GM12878 (cell line): ENCODE data around the gene STEAP1B. TPM values are rescaled to one million over a fixed set of nuclear protein-coding genes. Genes with fewer than 3 reads are reported as not detected.

ENCODE experiments used
- CHD1 ChIP-seq: IDR thresholded peaks from 2 replicates; pipeline ENCODE4 v1.6.1; 2012; ENCODE audit warnings: low read depth, low read length, improper control_type of control experiment
- CREM ChIP-seq: IDR thresholded peaks from 2 replicates; pipeline ENCODE4 v1.6.1; 2014; ENCODE audit warnings: antibody characterized with exemption, low read depth
- EP300 ChIP-seq, 2 experiments: fragments of 150-350 bp in 1 of 2; IDR thresholded peaks; 2 replicates each; pipeline ENCODE4 v1.6.1; 2011 to 2012; ENCODE audit warnings: low read depth in 2 of 2, low read length in 2 of 2, borderline replicate concordance in 1 of 2, improper control_type of control experiment in 1 of 2, inconsistent platforms in 1 of 2; ENCODE audit not compliant: control insufficient read depth in 1 of 2
- ETV6 ChIP-seq, 2 experiments: fragments of 450-650 bp in 1 of 2; IDR thresholded peaks in 1 of 2; conservative IDR thresholded peaks in 1 of 2; 2 replicates each; pipeline ENCODE4 v1.6.1; 2014; ENCODE audit warnings: antibody characterized with exemption in 1 of 2, borderline replicate concordance in 1 of 2, low read depth in 1 of 2, mild to moderate bottlenecking in 1 of 2, moderate library complexity in 1 of 2
- FOXM1 ChIP-seq: IDR thresholded peaks from 2 replicates; pipeline ENCODE4 v1.6.1; 2012; ENCODE audit warnings: low read depth, mild to moderate bottlenecking, inconsistent platforms, low read length, moderate library complexity
- HDGF ChIP-seq: fragments of 450-650 bp; IDR thresholded peaks from 2 replicates; pipeline ENCODE4 v1.6.1; 2016; ENCODE audit warnings: antibody characterized with exemption
- IKZF1 ChIP-seq: fragments of 450-650 bp; conservative IDR thresholded peaks from 2 replicates; pipeline ENCODE4 v1.6.1; 2017; ENCODE audit warnings: antibody characterized with exemption, mild to moderate bottlenecking
- JUNB ChIP-seq: IDR thresholded peaks from 2 replicates; pipeline ENCODE4 v1.6.1; 2016; ENCODE audit warnings: antibody characterized with exemption, mild to moderate bottlenecking
- MTA2 ChIP-seq: fragments of 450-650 bp; IDR thresholded peaks from 2 replicates; pipeline ENCODE4 v1.6.1; 2016; ENCODE audit warnings: low read depth, mild to moderate bottlenecking, moderate library complexity
- NBN ChIP-seq: fragments of 450-650 bp; IDR thresholded peaks from 2 replicates; pipeline ENCODE4 v1.6.1; 2016
- POLR2A ChIP-seq: IDR thresholded peaks from 2 replicates; pipeline ENCODE4 v1.6.1; 2011; ENCODE audit warnings: low read depth, mild to moderate bottlenecking, low read length
- POLR2AphosphoS5 ChIP-seq: IDR thresholded peaks from 2 replicates; pipeline ENCODE4 v1.6.1; 2011; ENCODE audit warnings: mild to moderate bottlenecking, low read length, inconsistent platforms
- REST ChIP-seq: IDR thresholded peaks from 2 replicates; pipeline ENCODE4 v1.6.1; 2012; ENCODE audit warnings: mild to moderate bottlenecking, low read depth, low read length
- SPI1 ChIP-seq: IDR thresholded peaks from 2 replicates; pipeline ENCODE4 v1.6.1; 2011; ENCODE audit warnings: low read depth, mild to moderate bottlenecking, low read length, moderate library complexity, borderline replicate concordance; ENCODE audit not compliant: insufficient read depth
- SRF ChIP-seq, 2 experiments: IDR thresholded peaks; 2 replicates each; pipeline ENCODE4 v1.6.1; 2011; ENCODE audit warnings: low read depth in 2 of 2, low read length in 2 of 2, mild to moderate bottlenecking in 1 of 2, moderate library complexity in 1 of 2
- WRNIP1 ChIP-seq: IDR thresholded peaks from 2 replicates; pipeline ENCODE4 v1.6.1; 2011; ENCODE audit warnings: low read depth, low read length, improper control_type of control experiment, borderline replicate concordance
- ZBTB40 ChIP-seq: fragments of 450-650 bp; IDR thresholded peaks from 2 replicates; pipeline ENCODE4 v1.6.1; 2016; ENCODE audit warnings: mild to moderate bottlenecking, moderate library complexity, borderline replicate concordance
- ZNF217 ChIP-seq: fragments of 450-650 bp; IDR thresholded peaks from 2 replicates; pipeline ENCODE4 v1.6.1; 2017; ENCODE audit warnings: antibody characterized with exemption, mild to moderate bottlenecking
- ZNF384 ChIP-seq: IDR thresholded peaks from 2 replicates; pipeline ENCODE4 v1.6.1; 2012; ENCODE audit warnings: low read depth, mild to moderate bottlenecking, low read length, improper control_type of control experiment, borderline replicate concordance
- polyA plus RNA-seq, 11 experiments: library from polyadenylated mRNA; depleted of rRNA in 4 of 11; unstranded in 6 of 11; stranded (reverse) in 5 of 11; fragments of >200 nt; fragmentation: Nextera tagmentation in 4 of 11; fragmentation: Illumina TruSeq in 1 of 11; extraction: Ambion mirVana in 4 of 11; extraction: Trizol in 1 of 11; gene quantifications; 1 replicate in 1 of 11; 2 replicates in 10 of 11; pipeline versions ENCODE4 v1.2.1 to v1.2.3, GENCODE V29; 2011 to 2016; ENCODE audit warnings: inconsistent platforms in 2 of 11, missing spikeins in 2 of 11, low read depth in 1 of 11
- total RNA-seq, 4 experiments: library from RNA; depleted of rRNA in 3 of 4; stranded (reverse); fragments of >200 nt in 3 of 4; fragmentation: Illumina TruSeq in 1 of 4; extraction: Trizol in 1 of 4; gene quantifications; 2 replicates each; pipeline versions ENCODE4 v1.2.1 to v1.2.3, GENCODE V29; 2013 to 2021
- TF ChIP-seq, protein P1 (sequence below): IDR thresholded peaks from 2 replicates; pipeline ENCODE4 v1.6.1; 2012; ENCODE audit warnings: low read depth, low read length, improper control_type of control experiment

Gene STEAP1B
- total and polyA plus RNA-seq, 10 of the 15 experiments (the other 5 are each of a cell fraction or from before 2014, with no cell fraction given), result 0.14 TPM; not detected in 9

GRCh38 chr7:22435105-22435504, 64.9 kb downstream of the STEAP1B start (continued):
- no peak for TF ChIP-seq CHD1
- TF ChIP-seq, protein P1, sequence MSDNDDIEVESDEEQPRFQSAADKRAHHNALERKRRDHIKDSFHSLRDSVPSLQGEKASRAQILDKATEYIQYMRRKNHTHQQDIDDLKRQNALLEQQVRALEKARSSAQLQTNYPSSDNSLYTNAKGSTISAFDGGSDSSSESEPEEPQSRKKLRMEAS, result no peak
- no peak for TF ChIP-seq ZNF384
- no peak for TF ChIP-seq HDGF
- no peak for TF ChIP-seq SRF (IDR thresholded peaks at IDR 0.05; ENCODE audit: low read depth in 2 of 2, low read length in 2 of 2)
- 0 out of 4 replicates have a peak, but pooled peaks of 1 of the 2 experiments have one; percentile 33 for TF ChIP-seq ETV6 (conservative IDR thresholded peaks at IDR 0.05 in 1 of 2, IDR thresholded peaks at IDR 0.05 in 1 of 2; ENCODE audit: borderline replicate concordance in 1 of 2, low read depth in 1 of 2)
- 0 out of 2 replicates have a peak, but pooled peaks have one; percentile 46 for TF ChIP-seq MTA2
- no peak for TF ChIP-seq CREM
- no peak for TF ChIP-seq WRNIP1
- peak; percentile 53 for TF ChIP-seq JUNB
- no peak for TF ChIP-seq ZBTB40
- 0 out of 2 replicates have a peak, but pooled peaks have one; percentile 22 for TF ChIP-seq NBN
- TF ChIP-seq EP300 (IDR thresholded peaks at IDR 0.05; ENCODE audit: borderline replicate concordance in 1 of 2, control insufficient read depth in 1 of 2, low read depth in 2 of 2, low read length in 2 of 2), result 0 out of 4 replicates have a peak, but pooled peaks of 1 of the 2 experiments have one; percentile 12
- TF ChIP-seq FOXM1, result 0 out of 2 replicates have a peak, but pooled peaks have one; percentile 30
- TF ChIP-seq POLR2AphosphoS5, result no peak
- no peak for TF ChIP-seq REST
- peak; percentile 55 for TF ChIP-seq IKZF1
- no peak for TF ChIP-seq ZNF217
- TF ChIP-seq POLR2A, result no peak
- TF ChIP-seq SPI1, result no peak
